Ovary (tissue), 3 donors: Measurements from ENCODE around the gene PRRC1.

Experiments used
- CTCF ChIP-seq, 3 donors: fragments of 450-650 bp in 2 of 3; fragments of 200-600 bp in 1 of 3; IDR thresholded peaks; one replicate each; pipeline versions ENCODE4 v1.5.1 to v1.8.0; 2016 to 2022; ENCODE audit warnings: antibody characterized with exemption in 3 of 3, mild to moderate bottlenecking in 1 of 3
- POLR2A ChIP-seq: fragments of 450-650 bp; IDR thresholded peaks from one replicate; pipeline ENCODE4 v1.6.1; 2017; ENCODE audit warnings: antibody characterized with exemption, mild to moderate bottlenecking, moderate library complexity
- donor health status: DM: no; HTN: no; CAD: no.

- no peak for TF ChIP-seq CTCF (IDR thresholded peaks at IDR 0.05)
- no peak for TF ChIP-seq POLR2A
Measured at GRCh38 chr5:127582773-127583370, 65.4 kb downstream of the PRRC1 start.
